SHP77 (cell line): ENCODE measurements around the gene WASF3.
A peak's percentile ranks its signal among the peaks of the same experiment; 100 is the strongest.

ENCODE experiments used
- DNase-seq, 2 experiments: peaks; one replicate each; lab custom pipeline; 2025; lab: John Stamatoyannopoulos, UW

Gene WASF3

GRCh38 chr13:26681036-26681435, 123.6 kb downstream of the WASF3 start:
- no peak for DNase-seq

- DNase-seq = no peak
Measured at GRCh38 chr13:26682606-26683005, 125.1 kb downstream of the WASF3 start.

DNA sequence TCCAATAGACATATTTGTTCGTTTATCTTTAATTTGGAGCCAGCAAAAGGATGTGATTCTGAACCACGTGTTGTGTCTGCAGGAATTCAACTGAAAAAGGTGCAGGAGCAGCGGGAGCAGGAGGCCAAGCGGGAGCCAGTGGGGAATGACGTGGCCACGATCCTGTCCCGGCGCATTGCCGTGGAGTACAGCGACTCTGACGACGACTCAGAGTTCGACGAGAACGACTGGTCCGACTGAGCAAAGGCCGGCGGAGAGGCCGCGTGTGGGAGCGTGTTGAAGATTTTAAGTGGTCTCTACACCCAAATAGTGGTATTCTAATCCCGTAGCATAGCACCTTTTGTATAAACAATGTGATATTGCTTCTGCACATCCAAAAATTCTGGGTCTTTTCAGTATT, 128.1 kb downstream of the WASF3 start:
- no peak for DNase-seq

DNA sequence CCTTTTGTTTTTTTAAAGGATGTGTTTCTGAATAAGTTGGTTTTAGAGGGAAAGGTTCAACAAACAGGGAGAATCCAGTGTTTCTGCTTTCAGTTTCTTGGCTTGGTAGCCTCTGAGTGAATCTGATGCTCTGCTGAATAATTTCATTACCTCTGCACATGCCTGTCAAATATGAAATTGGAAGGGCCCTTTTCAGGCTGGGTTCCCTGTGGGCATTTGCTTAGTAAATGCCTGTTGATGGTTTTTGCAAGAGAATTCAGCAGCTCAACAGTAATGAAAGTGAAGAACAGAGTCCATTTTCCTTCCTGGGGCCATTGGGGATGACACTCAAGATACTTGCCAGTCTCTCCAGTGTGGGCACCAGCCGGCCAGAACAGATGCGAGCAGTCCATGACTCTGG, 128.8 kb downstream of the WASF3 start:
- no peak for DNase-seq

DNA sequence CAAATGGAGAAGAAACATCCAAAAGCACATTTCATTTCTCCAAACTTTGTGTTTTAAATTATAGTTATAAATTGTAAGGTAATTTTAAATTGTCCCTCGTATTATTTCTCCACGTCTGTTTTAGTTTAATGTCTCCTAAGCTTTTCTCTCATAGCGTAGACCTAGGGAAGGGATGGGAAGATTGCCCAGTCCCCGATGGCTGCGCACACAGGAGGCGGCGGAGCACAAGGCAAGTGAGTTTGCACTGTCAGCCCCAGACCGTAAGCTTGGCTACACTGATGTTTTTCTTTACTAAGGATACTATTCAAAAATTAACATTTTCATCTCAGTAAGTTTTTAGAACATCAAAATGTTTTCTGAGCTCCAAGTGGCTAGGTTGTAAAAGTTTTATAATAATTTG, 130.8 kb downstream of the WASF3 start:
- no peak for DNase-seq

DNA sequence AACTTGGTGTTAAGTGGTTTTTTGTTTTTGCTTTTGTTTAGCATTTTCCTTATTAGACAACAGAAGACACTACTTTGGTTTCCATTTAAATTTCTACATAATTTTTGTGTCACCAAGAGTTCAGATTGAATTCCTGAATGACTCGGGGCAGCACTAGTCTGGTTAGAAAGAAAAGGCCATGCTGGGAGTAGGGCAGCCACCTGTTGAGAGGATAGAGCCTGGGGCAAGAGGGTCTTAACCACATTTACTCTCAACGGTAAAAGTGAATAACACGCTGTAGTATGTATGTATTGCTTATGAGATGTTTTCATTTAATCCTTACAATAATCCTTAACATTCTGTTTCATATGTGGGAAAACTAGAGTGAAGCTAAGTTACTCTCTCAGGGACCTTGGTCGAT, 131.5 kb downstream of the WASF3 start:
- DNase-seq = no peak

DNA sequence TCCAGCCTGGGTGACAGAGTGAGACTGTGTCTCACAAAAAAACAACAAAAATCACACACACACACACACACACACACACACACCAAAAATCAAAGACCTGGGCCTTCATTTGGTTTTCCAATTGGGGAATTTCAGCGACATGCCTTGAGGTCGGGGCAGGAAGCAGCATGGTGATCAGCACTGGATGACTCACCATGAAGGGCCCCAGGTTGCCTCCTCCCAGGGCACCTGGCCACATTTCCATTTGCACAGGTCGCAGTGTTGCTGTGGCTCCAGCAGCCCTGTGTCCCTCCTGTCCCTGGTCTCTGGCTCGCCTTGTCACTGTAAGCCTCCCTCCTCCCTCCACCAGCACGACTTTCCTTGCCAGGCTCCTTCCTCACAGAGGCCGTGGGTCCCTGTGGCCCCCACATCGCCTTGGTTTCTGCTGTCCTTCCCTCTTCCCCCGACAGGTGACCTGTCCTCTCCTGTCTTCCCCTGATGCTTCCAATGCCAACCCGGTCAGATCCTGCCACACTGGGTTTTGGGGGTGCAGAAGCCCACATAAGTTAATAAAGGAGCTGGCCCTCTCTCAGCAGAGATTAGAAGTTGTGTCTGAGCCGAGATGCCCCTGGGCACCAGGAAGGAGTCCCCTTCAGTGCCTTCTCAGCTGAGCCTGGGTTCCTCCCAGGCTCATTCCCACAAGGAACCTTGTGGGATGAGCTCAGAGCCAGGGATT, 136.4 kb downstream of the WASF3 start:
- no peak for DNase-seq

DNA sequence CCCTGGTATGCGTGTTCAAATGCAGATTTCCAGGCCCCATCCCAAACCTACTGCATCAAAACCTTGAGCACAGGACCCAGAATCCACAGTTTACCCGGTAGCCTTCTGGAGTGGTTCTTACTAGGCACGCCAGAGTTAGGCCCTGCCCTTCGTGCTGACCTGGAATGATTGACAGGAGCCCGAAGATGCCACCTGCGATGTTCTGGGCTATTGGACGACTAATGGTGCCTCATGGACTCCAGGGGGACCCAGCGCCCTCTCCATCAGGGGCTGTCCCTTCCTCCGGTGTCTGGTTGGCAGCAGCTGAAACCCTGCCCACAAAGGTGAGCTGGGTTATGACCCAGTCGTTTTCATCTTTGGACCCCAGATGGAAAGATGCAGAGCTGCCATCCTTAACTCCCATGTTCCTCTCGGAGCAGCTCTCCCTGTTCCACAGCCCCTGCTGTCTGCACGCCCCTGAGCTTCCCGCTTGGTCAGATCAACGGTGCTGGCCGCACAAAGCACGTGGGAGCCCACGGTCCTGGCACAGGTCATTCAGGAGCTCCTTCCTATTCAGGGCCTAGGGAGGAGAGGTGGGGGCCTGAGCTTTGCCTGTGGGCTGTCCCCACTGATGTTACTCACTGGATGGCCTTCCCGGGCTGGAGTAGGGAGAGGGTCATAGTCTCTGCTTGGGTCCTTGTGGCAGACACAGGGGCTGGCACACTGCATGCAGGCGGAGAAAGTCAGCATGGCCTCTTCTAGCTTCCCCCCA, 137.3 kb downstream of the WASF3 start:
- DNase-seq = no peak

DNA sequence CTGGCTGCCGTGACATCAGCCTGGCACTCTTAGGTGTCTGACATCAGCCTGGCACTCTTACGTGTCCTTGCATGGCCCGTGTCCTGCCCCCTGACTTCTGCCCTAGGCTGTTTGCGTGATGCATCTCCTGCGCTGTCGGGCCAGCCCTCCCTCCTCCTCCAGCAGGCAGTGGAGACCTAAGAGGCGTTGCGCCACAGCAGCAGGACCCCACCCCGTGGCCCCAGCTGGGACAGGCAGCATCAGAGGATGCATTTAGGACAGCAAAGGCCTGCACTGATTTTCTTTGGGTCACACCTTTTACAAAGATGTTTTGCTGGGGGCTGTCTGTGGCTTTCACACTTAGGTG, 137.8 kb downstream of the WASF3 start:
- no peak for DNase-seq

- DNase-seq = no peak
Measured at GRCh38 chr13:26695891-26696311, 138.4 kb downstream of the WASF3 start.

GRCh38 chr13:26697069-26697955, 139.8 kb downstream of the WASF3 start:
- DNase-seq = no peak

- DNase-seq = peak; percentile 32 to 63
Measured at GRCh38 chr13:26698392-26699196, 141.1 kb downstream of the WASF3 start.

- DNase-seq = no peak
Measured at GRCh38 chr13:26699197-26699490, 141.7 kb downstream of the WASF3 start.

DNA sequence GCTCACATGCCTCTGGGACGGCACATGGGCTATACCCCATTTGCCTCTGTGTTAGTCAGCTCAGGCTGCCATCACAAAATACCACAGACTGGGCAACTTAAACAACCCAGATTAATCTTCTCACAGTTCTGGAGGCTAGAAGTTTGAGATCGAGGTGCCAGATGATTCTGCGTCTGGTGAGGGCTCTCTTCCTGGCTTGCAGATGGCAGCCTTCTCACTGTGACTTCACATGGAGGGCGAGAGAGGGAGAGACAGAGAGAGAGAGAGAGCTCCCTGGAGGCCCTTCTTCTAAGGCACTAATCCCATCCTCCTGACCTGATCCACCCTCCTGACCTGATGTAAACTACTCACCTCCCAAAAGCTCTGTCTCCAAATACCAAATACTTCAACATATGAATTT, 148.1 kb downstream of the WASF3 start:
- no peak for DNase-seq

DNA sequence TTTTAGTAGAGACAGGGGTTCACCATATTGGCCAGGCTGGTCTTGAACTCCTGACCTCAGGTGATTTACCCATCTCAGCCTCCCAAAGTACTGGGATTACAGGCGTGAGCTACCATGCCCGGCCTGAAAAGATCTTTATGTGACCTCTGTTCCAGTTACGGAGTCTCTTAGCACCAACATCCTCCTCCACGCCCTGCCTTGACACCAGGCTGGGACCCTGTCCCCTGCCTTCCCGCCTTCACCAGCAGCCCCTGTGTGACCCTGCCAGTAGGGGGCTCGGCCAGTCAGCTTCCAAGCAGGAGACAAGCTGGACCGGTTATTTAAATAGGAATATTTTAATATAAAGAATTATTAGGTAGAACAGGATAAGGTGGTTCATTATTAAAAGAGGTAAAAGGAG, 148.9 kb downstream of the WASF3 start:
- DNase-seq = no peak

GRCh38 chr13:26707122-26708006, 149.9 kb downstream of the WASF3 start:
- DNase-seq = peak; percentile 43 to 50

DNA sequence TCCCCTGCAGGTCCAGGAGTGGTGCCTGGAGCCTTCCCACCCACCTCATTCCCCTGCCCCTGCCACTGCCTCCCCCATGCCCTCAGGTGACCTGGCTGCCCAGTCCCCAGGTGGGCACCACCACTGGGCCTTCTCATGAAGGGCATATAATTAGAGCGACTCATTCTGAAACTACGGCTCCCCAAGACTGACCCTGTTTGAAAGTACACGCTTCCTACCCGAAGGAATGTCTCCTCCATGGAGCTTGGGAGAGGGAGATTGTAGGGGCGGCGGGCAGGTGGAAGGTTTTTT, 150.5 kb downstream of the WASF3 start:
- DNase-seq = no peak

- no peak for DNase-seq
Measured at GRCh38 chr13:26709461-26709860, 152.0 kb downstream of the WASF3 start.

- DNase-seq = peak in 1 of 2 experiments; percentile 11
Measured at GRCh38 chr13:26710166-26710565, 152.7 kb downstream of the WASF3 start.

GRCh38 chr13:26711211-26711610, 153.7 kb downstream of the WASF3 start:
- DNase-seq = no peak

- DNase-seq = no peak
Measured at GRCh38 chr13:26713341-26713740, 155.9 kb downstream of the WASF3 start.
